ENCODE data around the gene CXADR.
"Not testable (repeated sequence)": the region's sequence is repeated elsewhere in the genome, so short reads cannot be mapped to it uniquely, and the experiment has no call there.

Gene CXADR

GRCh38 chr21:17512253-17513213 is at the start of gene CXADR:
TSS of gene CXADR (plus strand) at chr21:17513043. CDS start at chr21:17513130, 87 bp downstream.
- peak in 54 of 56 donors; percentile 34 to 89 (median 74) for DNase-seq

DNA sequence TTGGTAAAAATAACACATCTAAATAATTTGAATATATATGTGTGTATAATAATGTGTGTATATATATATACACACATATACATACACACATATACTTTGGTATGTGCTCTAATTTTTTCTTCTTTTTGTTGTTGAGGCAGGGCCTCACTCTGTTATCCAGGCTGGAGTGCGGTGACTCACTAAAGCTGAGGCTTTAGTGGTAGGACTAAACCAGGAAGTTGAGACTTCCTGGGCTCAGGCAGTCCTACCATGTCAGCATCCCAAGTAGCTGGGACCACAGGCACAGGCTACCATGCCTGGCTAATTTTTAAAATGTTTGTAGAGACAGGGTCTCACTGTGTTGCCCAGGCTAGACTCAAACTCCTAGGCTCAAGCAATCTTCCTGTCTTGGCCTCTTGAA is 46.7 kb upstream of the CXADR start:
- DNase-seq = no peak

DNA sequence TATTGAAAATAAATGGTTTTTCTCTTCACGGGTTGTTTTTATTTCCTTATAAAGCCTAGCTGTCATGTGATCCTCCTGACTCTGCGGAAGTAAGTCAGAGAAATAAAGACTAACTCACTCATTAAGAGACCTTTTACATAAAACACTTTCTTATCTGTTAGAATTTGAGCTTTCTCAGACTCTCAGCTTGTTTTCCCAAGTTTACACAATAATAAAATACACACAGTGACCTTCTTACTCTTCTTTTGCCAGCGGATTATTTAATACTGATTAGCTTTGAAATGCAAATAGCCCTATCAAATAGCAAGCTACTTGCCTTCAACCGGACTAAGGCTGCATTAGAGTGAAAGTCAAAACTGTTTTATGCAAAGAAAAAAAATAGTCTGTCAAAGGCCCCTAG is 45.5 kb upstream of the CXADR start:
- no peak for DNase-seq

DNA sequence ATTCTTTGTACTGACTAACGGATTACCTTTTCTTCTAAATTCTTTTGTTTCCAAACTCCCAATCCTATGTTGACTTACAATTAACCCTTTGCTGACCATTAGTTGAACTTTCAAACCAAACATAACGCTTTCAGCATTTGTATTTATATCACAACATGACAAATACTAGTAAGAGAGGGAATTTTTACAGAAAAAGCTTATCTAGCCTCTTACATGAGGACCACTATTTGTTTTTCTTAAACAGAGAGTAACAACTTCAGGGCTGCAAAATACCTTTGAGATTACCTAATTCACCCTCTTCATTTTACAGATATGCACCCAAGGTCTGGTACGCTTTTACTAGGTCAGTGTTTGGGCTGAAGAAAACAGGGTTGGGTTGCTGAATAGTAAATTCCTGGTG is 45.0 kb upstream of the CXADR start:
- no peak for DNase-seq

DNA sequence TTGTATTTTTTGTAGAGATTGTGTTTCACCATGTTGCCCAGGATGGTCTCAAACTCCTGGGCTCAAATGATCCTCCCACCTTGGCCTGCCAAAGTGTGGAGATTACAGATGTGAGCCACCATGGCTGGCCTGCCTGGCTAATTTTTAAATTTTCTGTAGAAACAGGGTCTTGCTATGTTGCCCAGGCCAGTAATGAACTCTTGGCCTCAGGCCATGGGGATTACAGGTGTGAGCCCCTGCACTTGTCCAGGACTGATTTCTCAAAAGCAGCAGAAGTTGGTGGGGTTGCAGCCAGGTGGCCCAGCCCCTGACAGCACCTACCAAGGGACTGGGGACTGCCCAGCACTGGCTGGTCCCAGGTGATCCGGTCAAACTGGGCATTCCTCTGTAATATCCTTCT is 44.1 kb upstream of the CXADR start:
- no peak for DNase-seq

DNA sequence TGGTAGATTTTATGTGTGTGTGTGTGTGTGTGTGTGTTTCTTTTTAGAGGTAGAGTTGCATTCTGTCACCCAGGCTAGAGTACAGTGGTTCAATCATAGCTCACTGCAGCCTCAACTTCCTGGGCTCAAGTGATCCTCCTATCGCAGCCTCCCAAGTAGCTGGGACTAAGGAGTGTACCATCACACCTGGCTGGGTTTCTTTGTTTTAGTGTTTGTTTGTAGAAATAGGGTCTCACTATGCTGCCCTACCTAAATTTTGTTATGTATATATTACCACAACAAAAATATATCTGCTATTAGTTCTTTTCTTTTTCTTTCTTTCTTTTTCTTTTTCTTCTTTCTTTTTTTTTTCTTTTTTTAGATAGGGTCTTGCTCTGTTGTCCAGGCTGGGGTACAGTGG is 43.1 kb upstream of the CXADR start:
- no peak for DNase-seq

GRCh38 chr21:17472182-17472581 is 40.7 kb upstream of the CXADR start:
- no peak for DNase-seq

GRCh38 chr21:17472592-17473271 is 40.1 kb upstream of the CXADR start:
- DNase-seq = no peak

- DNase-seq = peak in 1 of 56 donors; percentile 1
These were observed 36.8 kb upstream of the CXADR start for GRCh38 chr21:17476006-17476405.

- DNase-seq = not testable (repeated sequence)
These were observed 34.7 kb upstream of the CXADR start for GRCh38 chr21:17478156-17478555.

DNA sequence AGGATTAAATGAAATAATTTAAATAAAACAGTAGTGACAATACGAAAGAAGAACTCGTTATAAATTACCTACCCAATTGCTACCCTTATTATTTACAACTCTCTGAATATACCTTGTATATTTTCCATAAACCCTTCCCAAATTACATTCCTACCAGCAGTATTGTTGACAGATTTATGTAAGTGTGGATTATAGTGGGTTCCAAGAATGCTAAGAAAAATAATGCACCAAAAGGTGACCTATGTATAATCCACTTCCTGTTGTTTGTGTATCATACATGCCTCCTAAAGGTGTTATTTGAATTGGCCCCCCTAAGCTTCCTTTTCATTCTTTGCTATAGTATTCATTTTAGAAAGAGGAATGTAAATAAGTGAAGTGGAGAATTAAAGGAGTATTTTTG is 33.2 kb upstream of the CXADR start:
- no peak for DNase-seq

DNA sequence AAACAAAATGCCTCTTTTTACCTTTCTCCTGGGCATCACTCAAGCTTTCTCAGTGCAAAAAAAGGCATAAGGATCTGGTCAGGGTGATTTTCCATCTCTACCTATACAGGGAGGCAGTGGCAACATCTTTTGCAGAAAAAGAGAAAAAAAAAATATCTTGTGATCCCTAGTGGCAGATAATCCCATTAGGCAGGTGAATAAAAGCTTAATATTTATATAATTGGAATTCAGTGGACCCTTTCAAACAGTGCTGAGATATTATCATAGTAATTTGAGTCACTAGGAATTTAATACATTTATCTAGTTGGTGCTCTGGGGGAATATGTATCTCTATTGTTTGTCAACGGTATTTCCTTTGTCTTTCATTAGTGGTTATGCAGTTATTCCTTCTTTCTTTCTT is 29.9 kb upstream of the CXADR start:
- no peak for DNase-seq

- DNase-seq = no peak
These were observed 24.2 kb upstream of the CXADR start for GRCh38 chr21:17488620-17489019.

DNA sequence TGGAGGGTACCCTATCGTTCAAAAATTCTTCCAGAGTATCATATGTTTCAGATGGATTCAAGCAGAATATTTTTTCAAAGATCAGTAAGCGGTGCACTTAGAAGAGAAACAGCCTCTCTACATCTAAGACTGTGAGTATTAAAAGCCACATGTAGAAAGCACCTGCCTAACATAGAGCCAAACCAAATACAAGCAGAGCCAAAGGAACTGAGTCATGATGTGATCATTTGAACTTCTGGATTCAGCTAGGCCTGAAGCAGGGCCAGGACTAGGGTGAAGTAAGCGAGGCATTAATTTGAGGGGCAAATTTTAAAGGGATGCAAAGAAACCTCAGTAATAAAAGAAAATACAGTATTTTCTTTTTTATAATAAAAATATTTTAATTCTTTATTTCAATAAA is 23.3 kb upstream of the CXADR start:
- DNase-seq = not testable (repeated sequence)

DNA sequence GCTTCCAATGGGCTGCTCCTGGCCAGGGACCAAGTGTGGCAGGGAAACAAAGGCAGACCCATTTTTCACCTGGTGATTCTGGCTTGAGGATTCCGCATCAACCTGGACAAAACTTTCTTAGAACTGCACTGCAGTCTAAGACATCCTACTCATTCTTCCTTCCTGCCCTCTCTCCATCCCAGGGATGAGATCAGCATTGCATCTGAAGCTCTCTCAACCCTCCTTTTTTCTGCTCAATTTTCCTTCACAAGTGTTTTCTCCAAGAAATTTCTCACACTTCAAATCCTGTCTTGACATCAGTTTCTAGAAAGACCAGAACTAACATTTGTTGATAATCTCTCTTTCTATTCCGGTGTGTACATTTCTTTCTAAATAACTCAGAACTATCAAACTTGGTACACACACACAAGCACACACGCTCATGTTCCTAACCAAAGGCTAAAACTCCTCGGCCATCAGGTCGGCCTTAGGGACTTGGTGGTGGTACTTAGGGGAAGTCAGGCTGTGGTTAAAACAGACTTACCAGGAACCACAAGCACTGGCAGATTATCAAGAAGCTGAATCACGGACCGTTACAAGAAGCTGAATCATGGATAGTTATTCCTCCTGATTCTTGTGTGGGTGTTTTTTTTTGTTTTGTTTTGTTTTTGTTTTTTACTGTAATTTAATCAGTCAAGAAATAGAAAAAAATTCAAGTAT is 21.0 kb upstream of the CXADR start:
- DNase-seq = peak in 1 of 56 donors; percentile 14

- no peak for DNase-seq
These were observed 20.3 kb upstream of the CXADR start for GRCh38 chr21:17492415-17493168.

DNA sequence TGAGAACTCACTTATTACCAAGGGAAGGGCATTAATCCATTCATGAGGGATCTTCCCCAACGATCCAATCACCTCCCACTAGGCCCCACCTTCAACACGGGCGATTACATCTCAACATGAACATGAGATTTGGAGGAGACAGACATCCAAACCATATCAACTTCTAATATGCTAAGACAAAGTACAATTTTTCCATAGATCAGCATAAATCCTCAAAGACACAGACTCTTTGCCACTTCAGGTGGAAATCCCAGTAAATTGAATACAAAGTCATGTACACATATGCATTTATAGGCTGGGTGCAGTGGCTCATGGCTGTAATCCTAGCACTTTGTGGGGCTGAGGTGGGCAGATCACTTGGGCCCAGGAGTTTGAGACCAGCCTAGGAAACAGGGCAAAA is 18.8 kb upstream of the CXADR start:
- no peak for DNase-seq

GRCh38 chr21:17495680-17496079 is 17.2 kb upstream of the CXADR start:
- no peak for DNase-seq

GRCh38 chr21:17497316-17497715 is 15.5 kb upstream of the CXADR start:
- DNase-seq = no peak

DNA sequence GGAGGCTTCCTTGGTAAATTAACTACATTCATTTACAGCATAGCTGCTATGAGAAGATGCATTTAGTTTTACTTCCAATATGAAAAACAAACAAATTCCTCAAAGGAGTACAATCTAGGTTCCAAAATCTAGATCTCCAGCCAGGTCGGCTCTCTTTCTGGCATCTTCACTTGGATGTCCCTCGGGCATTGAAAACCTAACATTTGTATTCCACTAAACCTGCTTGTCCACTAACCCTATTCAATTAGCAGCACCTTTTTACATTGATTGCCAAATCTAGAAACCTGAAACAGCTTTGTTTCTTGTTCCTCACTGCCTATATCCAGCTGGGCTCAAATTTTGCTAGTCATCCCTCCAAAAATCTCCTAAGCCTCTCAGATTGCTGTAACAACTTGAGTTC is 14.3 kb upstream of the CXADR start:
- DNase-seq = no peak
